H9 (cell line): ENCODE results near the gene NRXN3. TPM values are rescaled to one million over a fixed set of nuclear protein-coding genes. Genes with fewer than 3 reads are reported as not detected.

Experiments
- DNase-seq: peaks from one replicate; pipeline ENCODE4 v3.0.0-alpha.2; 2017
- H2AFZ ChIP-seq: one replicate; pipeline ENCODE4 v1.6.1; 2013; ENCODE audit warnings: mild to moderate bottlenecking, low read length, control low read depth, moderate library complexity
- H2AK5ac ChIP-seq: 2 replicates; pipeline ENCODE4 v1.6.1; 2013; ENCODE audit warnings: low read length, control low read depth, mixed read lengths; ENCODE audit not compliant: insufficient read length
- H2BK120ac ChIP-seq: one replicate; pipeline ENCODE4 v1.6.1; 2013; ENCODE audit warnings: low read depth, mild to moderate bottlenecking, low read length, control low read depth, inconsistent platforms; ENCODE audit not compliant: poor library complexity, severe bottlenecking
- H2BK12ac ChIP-seq: 2 replicates; pipeline ENCODE4 v1.6.1; 2013; ENCODE audit warnings: low read length, control low read depth, mixed read lengths, low read depth; ENCODE audit not compliant: insufficient read length
- H2BK15ac ChIP-seq: 2 replicates; pipeline ENCODE4 v1.6.1; 2013; ENCODE audit warnings: low read depth, low read length, control low read depth
- H2BK20ac ChIP-seq: one replicate; pipeline ENCODE4 v1.6.1; 2013; ENCODE audit warnings: low read depth, mild to moderate bottlenecking, low read length, control low read depth, inconsistent platforms; ENCODE audit not compliant: poor library complexity, severe bottlenecking
- H2BK5ac ChIP-seq: 2 replicates; pipeline ENCODE4 v1.6.1; 2013; ENCODE audit warnings: low read length, control low read depth, mixed read lengths; ENCODE audit not compliant: insufficient read length
- H3K14ac ChIP-seq: 2 replicates; pipeline ENCODE4 v1.6.1; 2013; ENCODE audit warnings: low read length, control low read depth; ENCODE audit not compliant: insufficient read depth
- H3K18ac ChIP-seq: 2 replicates; pipeline ENCODE4 v1.6.1; 2013; ENCODE audit warnings: low read depth, mild to moderate bottlenecking, mixed read lengths, low read length, control low read depth; ENCODE audit not compliant: insufficient read length
- H3K23ac ChIP-seq: 2 replicates; pipeline ENCODE4 v1.6.1; 2013; ENCODE audit warnings: low read length, control low read depth, mixed read lengths, low read depth; ENCODE audit not compliant: insufficient read length
- H3K23me2 ChIP-seq: 2 replicates; pipeline ENCODE4 v1.6.1; 2013; ENCODE audit warnings: low read depth, mild to moderate bottlenecking, mixed read lengths, low read length, control low read depth; ENCODE audit not compliant: insufficient read length, poor library complexity, severe bottlenecking
- H3K27ac ChIP-seq: 2 replicates; pipeline ENCODE4 v1.5.1; 2013; ENCODE audit warnings: low read length, control low read depth, mixed read lengths, low read depth; ENCODE audit not compliant: insufficient read length
- H3K27me3 ChIP-seq: 2 replicates; pipeline ENCODE4 v1.6.1; 2013; ENCODE audit warnings: low read length, control low read depth, inconsistent platforms; ENCODE audit not compliant: insufficient read depth
- H3K4ac ChIP-seq: 2 replicates; pipeline ENCODE4 v1.6.1; 2013; ENCODE audit warnings: low read depth, mild to moderate bottlenecking, control low read depth, inconsistent platforms, low read length, moderate library complexity
- H3K4me1 ChIP-seq: 2 replicates; pipeline ENCODE4 v1.6.1; 2013; ENCODE audit warnings: low read length, control low read depth, inconsistent platforms; ENCODE audit not compliant: insufficient read depth
- H3K4me2 ChIP-seq: 2 replicates; pipeline ENCODE4 v1.6.1; 2013; ENCODE audit warnings: low read length, control low read depth, mixed read lengths; ENCODE audit not compliant: insufficient read length, insufficient read depth
- H3K56ac ChIP-seq: 2 replicates; pipeline ENCODE4 v1.6.1; 2013; ENCODE audit warnings: low read depth, mild to moderate bottlenecking, mixed read lengths, low read length, control low read depth; ENCODE audit not compliant: insufficient read length
- H3K79me1 ChIP-seq: 2 replicates; pipeline ENCODE4 v1.6.1; 2013; ENCODE audit warnings: low read depth, mild to moderate bottlenecking, moderate library complexity, low read length, control low read depth, inconsistent platforms; ENCODE audit not compliant: insufficient read depth, poor library complexity, severe bottlenecking
- H3K79me2 ChIP-seq: 2 replicates; pipeline ENCODE4 v1.6.1; 2013; ENCODE audit warnings: low read length, control low read depth, inconsistent platforms; ENCODE audit not compliant: insufficient read depth
- H3K9ac ChIP-seq: 2 replicates; pipeline ENCODE4 v1.6.1; 2013; ENCODE audit warnings: low read length, control low read depth, mixed read lengths; ENCODE audit not compliant: insufficient read length; ENCODE audit errors: extremely low read depth
- H3K9me3 ChIP-seq: one replicate; pipeline ENCODE4 v1.6.1; 2013; ENCODE audit warnings: low read depth, low read length, inconsistent platforms; ENCODE audit not compliant: control insufficient read depth
- H3T11ph ChIP-seq: one replicate; pipeline ENCODE4 v1.6.1; 2013; ENCODE audit warnings: mild to moderate bottlenecking, low read length, control low read depth, inconsistent platforms
- H4K20me1 ChIP-seq: one replicate; pipeline ENCODE4 v1.6.1; 2013; ENCODE audit not compliant: control insufficient read depth, insufficient read length, insufficient read depth
- H4K5ac ChIP-seq: 2 replicates; pipeline ENCODE4 v1.6.1; 2013; ENCODE audit warnings: low read depth, mild to moderate bottlenecking, mixed read lengths, low read length, control low read depth; ENCODE audit not compliant: insufficient read length
- H4K8ac ChIP-seq: replicated peaks from 2 replicates; pipeline ENCODE4 v1.6.1; 2013; ENCODE audit warnings: low read length, control low read depth, mixed read lengths, low read depth; ENCODE audit not compliant: insufficient read length
- H4K91ac ChIP-seq: 2 replicates; pipeline ENCODE4 v1.6.1; 2013; ENCODE audit warnings: low read depth, mild to moderate bottlenecking, moderate library complexity, mixed read lengths, low read length, control low read depth; ENCODE audit not compliant: insufficient read length
- H3K27ac Mint-ChIP-seq, 3 experiments: 2 replicates in 2 of 3; 3 replicates in 1 of 3; pipeline ENCODE4 v1.8.0; 2020 to 2021; ENCODE audit warnings: mixed read lengths in 3 of 3, mild to moderate bottlenecking in 1 of 3, moderate library complexity in 1 of 3
- H3K27me3 Mint-ChIP-seq: 2 replicates; pipeline ENCODE4 v1.8.0; 2021; ENCODE audit warnings: low read depth, mild to moderate bottlenecking, moderate library complexity, mixed read lengths
- H3K36me3 Mint-ChIP-seq, 3 experiments: 2 replicates in 2 of 3; 3 replicates in 1 of 3; pipeline ENCODE4 v1.8.0; 2020 to 2021; ENCODE audit warnings: low read depth in 3 of 3, mixed read lengths in 3 of 3; ENCODE audit not compliant: insufficient read depth in 1 of 3
- H3K4me1 Mint-ChIP-seq, 2 experiments: 2 replicates each; pipeline ENCODE4 v1.8.0; 2020; ENCODE audit warnings: mixed read lengths in 2 of 2
- H3K4me3 Mint-ChIP-seq, 2 experiments: 2 replicates in 1 of 2; 3 replicates in 1 of 2; pipeline ENCODE4 v1.8.0; 2020 to 2021; ENCODE audit warnings: mild to moderate bottlenecking in 2 of 2, mixed read lengths in 2 of 2, moderate library complexity in 1 of 2
- H3K9me3 Mint-ChIP-seq, 2 experiments: 2 replicates in 1 of 2; 3 replicates in 1 of 2; pipeline ENCODE4 v1.8.0; 2020; ENCODE audit warnings: mild to moderate bottlenecking in 2 of 2, mixed read lengths in 2 of 2, moderate library complexity in 1 of 2
- CTCF ChIP-seq: fragments of 200-600 bp; sonication (generic); conservative IDR thresholded peaks from 3 replicates; pipeline ENCODE4 v1.8.0; 2021; ENCODE audit warnings: antibody characterized with exemption, mild to moderate bottlenecking
- WGBS: extraction: QIAGEN DNeasy Blood & Tissue Kit; methylation state at CpG from one replicate; pipeline ENCODE4 v1.1.7; 2013; ENCODE audit warnings: missing lambda C conversion rate, low lambda C conversion rate, mixed read lengths; ENCODE audit not compliant: insufficient read length; ENCODE audit errors: extremely low coverage; 5-methylcytosine and 5-hydroxymethylcytosine counted together
- total RNA-seq: library from RNA; stranded (reverse); gene quantifications from 2 replicates; pipeline ENCODE4 v1.2.1, GENCODE V29; 2021

NRXN3 gene
- total RNA-seq, 1 experiment from 2014 or later: 1.8 TPM

GRCh38 chr14:78530078-78530477 lies 359.9 kb downstream of the NRXN3 start:
- Histone ChIP-seq H3K18ac (no peak overlapping the region), H2BK120ac (no peak overlapping the region), H4K20me1 (no peaks in the 10 kb centered on the region), H3K23me2 (no peaks in the 10 kb centered on the region), H4K91ac (no peak overlapping the region), H2AFZ (no peak overlapping the region), H3K56ac (no peak overlapping the region), H2BK12ac (no peak overlapping the region), H2BK15ac (no peak overlapping the region), H2BK20ac (no peak overlapping the region), H3K14ac (no peak overlapping the region), H3K4me2 (no peak overlapping the region), H3K27me3 (no peaks in the 10 kb centered on the region), H3K79me2 (no peaks in the 10 kb centered on the region), H3K4ac (no peak overlapping the region), H3T11ph (no peak overlapping the region), H3K79me1 (no peaks in the 10 kb centered on the region), H2AK5ac (no peak overlapping the region), H3K4me1 (no peaks in the 10 kb centered on the region), H3K27ac (no peak overlapping the region), H3K9me3 (no peaks in the 10 kb centered on the region), H2BK5ac (no peak overlapping the region), H4K8ac (no peak overlapping the region), H4K5ac (no peak overlapping the region), H3K23ac (no peak overlapping the region), H3K9ac (no peak overlapping the region)
- peak; percentile 56 for DNase-seq
- WGBS: no CpG with 5 or more reads among the region's 2 CpGs
- TF ChIP-seq CTCF: no peak
- Mint-ChIP-seq H3K4me1 (peaks cover 0 to 5% of the 10 kb centered on the region in 2 experiments; a peak in 1 of 4 replicates), H3K36me3 (no peaks in the 10 kb centered on the region), H3K27ac (no peak overlapping the region), H3K27me3 (peaks cover 6% of the 10 kb centered on the region), H3K9me3 (no peaks in the 10 kb centered on the region), H3K4me3 (no peak overlapping the region)
